Spleen (tissue), 13 donors: ENCODE measurements around the gene ARL14EP. TPM values are rescaled to one million over a fixed set of nuclear protein-coding genes. Genes with fewer than 3 reads are reported as not detected.

ENCODE experiments used
- DNase-seq: peaks from one replicate; pipeline ENCODE4 v3.0.0-alpha.2; 2020
- H3K27ac ChIP-seq, 8 donors: fragments of 200-600 bp; sonication (generic) in 7 of 8; 1 replicate in 4 of 8; 2 replicates in 4 of 8; pipeline versions ENCODE4 v1.5.0 to v1.8.0; 2016 to 2021; ENCODE audit warnings: inconsistent platforms in 4 of 8, mild to moderate bottlenecking in 4 of 8, moderate library complexity in 1 of 8
- H3K27me3 ChIP-seq, 7 donors: fragments of 200-600 bp; sonication (generic) in 6 of 7; replicated peaks in 1 of 7; 1 replicate in 4 of 7; 2 replicates in 3 of 7; pipeline versions ENCODE4 v1.5.0 to v1.8.0; 2016 to 2021; ENCODE audit warnings: inconsistent platforms in 3 of 7, mild to moderate bottlenecking in 1 of 7
- H3K36me3 ChIP-seq, 6 donors: fragments of 200-600 bp; sonication (generic) in 5 of 6; 1 replicate in 4 of 6; 2 replicates in 2 of 6; pipeline versions ENCODE4 v1.5.0 to v1.8.0; 2016 to 2021; ENCODE audit warnings: inconsistent platforms in 2 of 6
- H3K4me1 ChIP-seq, 6 donors: fragments of 200-600 bp; sonication (generic) in 5 of 6; 1 replicate in 3 of 6; 2 replicates in 3 of 6; pipeline versions ENCODE4 v1.5.0 to v1.8.0; 2016 to 2021; ENCODE audit warnings: inconsistent platforms in 3 of 6
- H3K4me3 ChIP-seq, 8 donors: fragments of 200-600 bp; sonication (generic) in 7 of 8; 1 replicate in 4 of 8; 2 replicates in 4 of 8; pipeline versions ENCODE4 v1.5.0 to v1.8.0; 2016 to 2021; ENCODE audit warnings: inconsistent platforms in 4 of 8, mild to moderate bottlenecking in 4 of 8, moderate library complexity in 2 of 8
- H3K9me3 ChIP-seq, 8 donors: fragments of 200-600 bp; sonication (generic) in 7 of 8; 1 replicate in 4 of 8; 2 replicates in 4 of 8; pipeline versions ENCODE4 v1.5.0 to v1.8.0; 2016 to 2021; ENCODE audit warnings: inconsistent platforms in 4 of 8
- POLR2A ChIP-seq, 3 donors: fragments of 450-650 bp; IDR thresholded peaks; one replicate each; pipeline ENCODE4 v1.5.1; 2017; ENCODE audit warnings: antibody characterized with exemption in 3 of 3, mild to moderate bottlenecking in 1 of 3
- POLR2AphosphoS5 ChIP-seq, 3 donors: sonication (generic); formaldehyde crosslinking; IDR thresholded peaks; one replicate each; pipeline ENCODE4 v1.5.1; 2017; ENCODE audit warnings: antibody characterized with exemption in 3 of 3
- WGBS, 5 donors: extraction: QIAGEN DNeasy Blood & Tissue Kit in 3 of 5; methylation state at CpG; one replicate each; pipeline versions ENCODE4 v1.1.5 to v1.1.7; 2013 to 2018; 5-methylcytosine and 5-hydroxymethylcytosine counted together
- intact Hi-C: fragments of 100-400 bp; cut with DNase I; formaldehyde crosslinking; loops from one replicate; pipeline ENCODE4 v1.15.0; 2023; ENCODE audit warnings: low total_unique reads
- long read RNA-seq, 2 donors: transcript quantifications; one replicate each; lab custom pipeline, GENCODE V29; 2026
- polyA plus RNA-seq, 3 donors: library from polyadenylated mRNA; stranded (reverse); fragments of 200-250 nt; gene quantifications; one replicate each; pipeline ENCODE4 v1.2.1, GENCODE V29; 2013
- total RNA-seq, 7 donors: library from RNA; depleted of rRNA in 3 of 7; stranded (reverse); fragments of >200 nt in 3 of 7; fragmentation: NEBNext Ultra II Directional in 4 of 7; extraction: Animal tissue kit (Norgen Biotek cat#: 25700) in 4 of 7; gene quantifications; one replicate each; pipeline versions ENCODE4 v1.1.0 to v1.2.1, GENCODE V29; 2016 to 2021
- TF ChIP-seq, protein P1 (sequence below), 11 experiments: fragments of 200-600 bp in 7 of 11; fragments of 450-650 bp in 4 of 11; sonication (generic) in 4 of 11; IDR thresholded peaks in 8 of 11; conservative IDR thresholded peaks in 3 of 11; 1 replicate in 7 of 11; 2 replicates in 4 of 11; pipeline versions ENCODE4 v1.4.0 to v1.8.0; 2016 to 2021; ENCODE audit warnings: antibody characterized with exemption in 11 of 11, inconsistent platforms in 4 of 11, mild to moderate bottlenecking in 1 of 11
- donor health status: healthy with polysubstance abuse.
- donor health status: DM: no; HTN: no; CAD: no; lungs with moderate emphysema.
- donor health status: DM: no; HTN: no; CAD: no.
- donor health status: Bipolar disorder and iron deficiency.
- donor health status: healthy.
- donor health status: DM: no; HTN: no; CAD: no.
- donor health status: DM: yes; HTN: yes; CAD: no.

ARL14EP gene
- total RNA-seq, result 10 to 100 TPM; 28.4 to 40.3 (median 33.7) TPM
- polyA plus RNA-seq, result 10 to 100 TPM; 15.6 to 18.4 (median 17.6) TPM
- long read RNA-seq, donor 1, transcript ARL14EP-201 (4 exons, 2,430 nt), result major isoform, 11 of 15 reads
- long read RNA-seq, donor 1, partial matches to known transcripts, result 0 of 15 reads
- long read RNA-seq, donor 1, other reads (novel, unspliced or antisense), result 0 of 15 reads
- long read RNA-seq, donor 2, transcript ARL14EP-201 (4 exons, 2,430 nt), result major isoform, 5 of 10 reads
- long read RNA-seq, donor 2, partial matches to known transcripts, result 0 of 10 reads
- long read RNA-seq, donor 2, other reads (novel, unspliced or antisense), result 0 of 10 reads

- peak; percentile 98 for DNase-seq
- TF ChIP-seq, protein P1, sequence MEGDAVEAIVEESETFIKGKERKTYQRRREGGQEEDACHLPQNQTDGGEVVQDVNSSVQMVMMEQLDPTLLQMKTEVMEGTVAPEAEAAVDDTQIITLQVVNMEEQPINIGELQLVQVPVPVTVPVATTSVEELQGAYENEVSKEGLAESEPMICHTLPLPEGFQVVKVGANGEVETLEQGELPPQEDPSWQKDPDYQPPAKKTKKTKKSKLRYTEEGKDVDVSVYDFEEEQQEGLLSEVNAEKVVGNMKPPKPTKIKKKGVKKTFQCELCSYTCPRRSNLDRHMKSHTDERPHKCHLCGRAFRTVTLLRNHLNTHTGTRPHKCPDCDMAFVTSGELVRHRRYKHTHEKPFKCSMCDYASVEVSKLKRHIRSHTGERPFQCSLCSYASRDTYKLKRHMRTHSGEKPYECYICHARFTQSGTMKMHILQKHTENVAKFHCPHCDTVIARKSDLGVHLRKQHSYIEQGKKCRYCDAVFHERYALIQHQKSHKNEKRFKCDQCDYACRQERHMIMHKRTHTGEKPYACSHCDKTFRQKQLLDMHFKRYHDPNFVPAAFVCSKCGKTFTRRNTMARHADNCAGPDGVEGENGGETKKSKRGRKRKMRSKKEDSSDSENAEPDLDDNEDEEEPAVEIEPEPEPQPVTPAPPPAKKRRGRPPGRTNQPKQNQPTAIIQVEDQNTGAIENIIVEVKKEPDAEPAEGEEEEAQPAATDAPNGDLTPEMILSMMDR (IDR thresholded peaks at IDR 0.05 in 8 of 11, conservative IDR thresholded peaks at IDR 0.05 in 3 of 11), result peak in 3 of 11 experiments; percentile 8 to 21 (median 11)
- TF ChIP-seq POLR2A (IDR thresholded peaks at IDR 0.05) (peak in 2 of 3 donors; percentile 80 to 86), POLR2AphosphoS5 (IDR thresholded peaks at IDR 0.05) (peak; percentile 98 to 99 (median 98))
- 0 to 1% (median 0%) methylated on average over 47 to 51 of the region's 51 CpGs for WGBS, 5 donors
- Histone ChIP-seq H3K27me3 (no peaks in the 10 kb centered on the region), H3K27ac (peak within 1 kb of the TSS; percentile 79 to 93 (median 91)), H3K4me3 (peak within 1 kb of the TSS; percentile 58 to 76 (median 64)), H3K4me1 (peaks cover 34 to 57% (median 45%) of the 10 kb centered on the region in 6 donors), H3K36me3 (peaks cover 0 to 11% (median 0%) of the 10 kb centered on the region in 6 donors), H3K9me3 (no peaks in the 10 kb centered on the region)
- intact Hi-C loops, result no loop called here
Observed at GRCh38 chr11:30322826-30323710, at the start of gene ARL14EP. Gene ARL14EP, plus strand, starts transcription at chr11:30323104. Its CDS starts 7,845 bp downstream, at chr11:30330949.

DNA sequence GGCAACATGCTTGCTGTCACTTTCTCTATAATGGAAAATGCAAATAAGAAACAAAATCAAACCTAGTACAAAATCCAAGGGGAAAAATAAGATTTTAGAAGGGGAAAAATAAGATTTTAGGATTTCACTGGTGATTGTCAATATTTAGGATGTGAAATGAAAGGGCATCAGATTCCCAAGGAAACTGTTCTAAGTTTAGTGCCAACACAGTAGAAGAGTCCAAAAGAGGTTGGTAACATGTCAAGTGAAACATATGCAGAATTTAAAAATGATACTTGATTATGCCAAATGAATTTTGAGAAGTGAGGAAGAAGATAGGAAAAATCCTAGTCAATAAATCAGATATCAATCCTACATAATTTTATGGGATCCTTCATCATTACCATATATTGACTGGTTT is 45.7 kb upstream of the ARL14EP start:
- Histone ChIP-seq H3K27me3 (no peaks in the 10 kb centered on the region), H3K4me1 (peaks cover 3 to 13% (median 7%) of the 10 kb centered on the region in 6 donors), H3K27ac (no peak overlapping the region), H3K9me3 (no peaks in the 10 kb centered on the region), H3K4me3 (no peak overlapping the region), H3K36me3 (no peaks in the 10 kb centered on the region)
- TF ChIP-seq, protein P1 (IDR thresholded peaks at IDR 0.05 in 8 of 11, conservative IDR thresholded peaks at IDR 0.05 in 3 of 11), result no peak
- TF ChIP-seq POLR2A (IDR thresholded peaks at IDR 0.05) (no peak), POLR2AphosphoS5 (IDR thresholded peaks at IDR 0.05) (no peak)
- no peak for DNase-seq
- intact Hi-C loops, result no loop called here

GRCh38 chr11:30279796-30280195 is 43.1 kb upstream of the ARL14EP start:
- no peak overlapping the region for H3K27ac ChIP-seq
- no peaks in the 10 kb centered on the region for H3K9me3 ChIP-seq
- peaks cover 3 to 19% (median 11%) of the 10 kb centered on the region in 6 donors for H3K4me1 ChIP-seq
- no peaks in the 10 kb centered on the region for H3K27me3 ChIP-seq
- TF ChIP-seq POLR2A (IDR thresholded peaks at IDR 0.05), result no peak
- TF ChIP-seq, protein P1 (IDR thresholded peaks at IDR 0.05 in 8 of 11, conservative IDR thresholded peaks at IDR 0.05 in 3 of 11), result no peak
- TF ChIP-seq POLR2AphosphoS5 (IDR thresholded peaks at IDR 0.05), result no peak
- no peak overlapping the region for H3K4me3 ChIP-seq
- H3K36me3 ChIP-seq, result no peaks in the 10 kb centered on the region
- 82 to 94% (median 90%) methylated on average over 2 of the region's 2 CpGs for WGBS, 5 donors
- no peak for DNase-seq
- intact Hi-C loops, result no loop called here
